Panc1 (cell line): ENCODE data around the gene SCAMP4. TPM values are rescaled to one million over a fixed set of nuclear protein-coding genes. Genes with fewer than 3 reads are reported as not detected.

Source experiments
- ATAC-seq: fragments of 200-7000 bp; cut with Tn5 transposase; 2 replicates; pipeline ENCODE4 v1.9.1; 2020; ENCODE audit warnings: mild to moderate bottlenecking, moderate library complexity
- BruUV-seq: library from RNA; stranded (reverse); fragments of 400-500 nt; replicated peaks from 2 replicates; lab custom pipeline; 2021; lab: Mats Ljungman, UMichigan
- CTCF ChIA-PET: fragments of 300-600 bp; sonication (Branson Sonifier 250); formaldehyde crosslinking; loops from one replicate; lab custom pipeline; 2022; ENCODE audit warnings: antibody characterized with exemption; lab: Charles Lee
- POLR2A ChIA-PET: fragments of 300-600 bp; sonication (Branson Sonifier 250); formaldehyde crosslinking; loops from one replicate; lab custom pipeline; 2022; ENCODE audit warnings: antibody characterized with exemption; lab: Charles Lee
- DNase-seq: peaks from one replicate; pipeline ENCODE4 v3.0.0-alpha.2; 2010; ENCODE audit warnings: low read depth, low spot score
- H3K27ac ChIP-seq: 2 replicates; pipeline ENCODE4 v1.5.1; 2011; ENCODE audit warnings: mild to moderate bottlenecking, low read length, inconsistent platforms
- H3K27me3 ChIP-seq: fragments of 200-500 bp; sonication (Bioruptor generic); 2 replicates; pipeline ENCODE4 v1.6.0; 2014; ENCODE audit warnings: low read length, inconsistent platforms; ENCODE audit not compliant: control insufficient read depth, insufficient read depth
- H3K36me3 ChIP-seq: fragments of 200-500 bp; sonication (Bioruptor generic); 2 replicates; pipeline ENCODE4 v1.5.1; 2014; ENCODE audit warnings: inconsistent platforms, mild to moderate bottlenecking, low read length, moderate library complexity; ENCODE audit not compliant: control insufficient read depth, insufficient read depth
- H3K4me1 ChIP-seq: 2 replicates; pipeline ENCODE4 v1.5.1; 2011; ENCODE audit warnings: inconsistent platforms, mild to moderate bottlenecking, low read length, moderate library complexity; ENCODE audit not compliant: control insufficient read depth, insufficient read depth
- H3K4me3 ChIP-seq, 2 experiments: 2 replicates each; pipeline ENCODE4 v1.5.1; 2011 to 2012; ENCODE audit warnings: low read depth in 2 of 2, low read length in 2 of 2, mild to moderate bottlenecking in 2 of 2, inconsistent platforms in 1 of 2, moderate library complexity in 1 of 2
- H3K9me3 ChIP-seq: fragments of 200-500 bp; sonication (Bioruptor generic); 2 replicates; pipeline ENCODE4 v1.5.1; 2014; ENCODE audit warnings: low read depth, mild to moderate bottlenecking, inconsistent platforms, low read length, moderate library complexity; ENCODE audit not compliant: control insufficient read depth, insufficient read depth
- CTCF ChIP-seq: fragments of 450-650 bp; IDR thresholded peaks from 2 replicates; pipeline ENCODE4 v1.5.1; 2017; ENCODE audit warnings: mild to moderate bottlenecking
- POLR2AphosphoS5 ChIP-seq: IDR thresholded peaks from 2 replicates; pipeline ENCODE4 v1.6.1; 2012; ENCODE audit warnings: mild to moderate bottlenecking, low read depth, low read length, moderate library complexity
- REST ChIP-seq, 2 experiments: IDR thresholded peaks; 2 replicates each; pipeline ENCODE4 v1.6.1; 2011 to 2012; ENCODE audit warnings: low read depth in 2 of 2, control low read depth in 1 of 2, low read length in 1 of 2, mild to moderate bottlenecking in 1 of 2, moderate library complexity in 1 of 2; ENCODE audit not compliant: insufficient read depth in 1 of 2
- SIN3A ChIP-seq: IDR thresholded peaks from 2 replicates; pipeline ENCODE4 v1.6.1; 2012; ENCODE audit warnings: low read depth, mild to moderate bottlenecking, low read length, moderate library complexity, borderline replicate concordance; ENCODE audit not compliant: insufficient read depth
- TCF7L2 ChIP-seq: IDR thresholded peaks from 2 replicates; pipeline ENCODE4 v1.6.1; 2011; ENCODE audit warnings: mild to moderate bottlenecking, low read depth, low read length, inconsistent platforms
- in situ Hi-C: cut with HindIII; loops from 2 replicates; pipeline ENCODE4 v1.10.0; 2016; ENCODE audit warnings: low sequenced_read_pairs, low pct_unique_long_range_greater_than_20kb
- intact Hi-C: fragments of 100-400 bp; cut with micrococcal nuclease; formaldehyde crosslinking; loops from one replicate; pipeline ENCODE4 v1.10.0; 2022; ENCODE audit not compliant: unreplicated experiment
- total RNA-seq: library from RNA; stranded (reverse); gene quantifications from one replicate; pipeline ENCODE4 v1.2.1, GENCODE V29; 2021; ENCODE audit not compliant: unreplicated experiment

SCAMP4 gene
- total RNA-seq, 1 experiment from 2014 or later, result 98.4 TPM

GRCh38 chr19:1932395-1932794, 27.2 kb downstream of the SCAMP4 start:
- Histone ChIP-seq H3K9me3 (no peaks in the 10 kb centered on the region; the same call in 1 of the 2 replicates), H3K4me3 (no peak overlapping the region), H3K4me1 (no peaks in the 10 kb centered on the region; the same call in 1 of the 2 replicates), H3K27me3 (no peaks in the 10 kb centered on the region), H3K36me3 (no peaks in the 10 kb centered on the region), H3K27ac (no peak overlapping the region)
- no TSS peak for BruUV-seq
- ChIA-PET POLR2A (no interaction called here), CTCF (interaction anchor here (0.6 kb wide), 1 partner anchor 145 kb away, joined by 3 read pairs; no protein-coding TSS in a partner anchor)
- DNase-seq (no peak), ATAC-seq (no peak)
- intact Hi-C loops, result no loop called here
- no peak for TF ChIP-seq TCF7L2
- TF ChIP-seq SIN3A, result no peak
- in situ Hi-C loops, result no loop called here

- BruUV-seq, result no TSS peak
These were observed 28.0 kb downstream of the SCAMP4 start for GRCh38 chr19:1933244-1933643.

More at GRCh38 chr19:1933244-1933643, 28.0 kb downstream of the SCAMP4 start:
- Histone ChIP-seq H3K9me3 (no peaks in the 10 kb centered on the region; the same call in 1 of the 2 replicates), H3K4me1 (no peaks in the 10 kb centered on the region; the same call in 1 of the 2 replicates), H3K4me3 (no peak overlapping the region), H3K27ac (no peak overlapping the region), H3K36me3 (no peaks in the 10 kb centered on the region), H3K27me3 (no peaks in the 10 kb centered on the region)
- DNase-seq (no peak), ATAC-seq (no peak)
- ChIA-PET CTCF (no interaction called here), POLR2A (no interaction called here)
- no peak for TF ChIP-seq REST (IDR thresholded peaks at IDR 0.05; ENCODE audit: insufficient read depth in 1 of 2, low read depth in 2 of 2, low read length in 1 of 2)
- TF ChIP-seq CTCF, result no peak
- no peak for TF ChIP-seq SIN3A
- TF ChIP-seq POLR2AphosphoS5, result no peak
- TF ChIP-seq TCF7L2, result no peak
- in situ Hi-C loops, result no loop called here
- intact Hi-C loops, result no loop called here
